ENCODE data around the gene AGAP6.
"Not testable (repeated sequence)": the region's sequence is repeated elsewhere in the genome, so short reads cannot be mapped to it uniquely, and the experiment has no call there.

DNA sequence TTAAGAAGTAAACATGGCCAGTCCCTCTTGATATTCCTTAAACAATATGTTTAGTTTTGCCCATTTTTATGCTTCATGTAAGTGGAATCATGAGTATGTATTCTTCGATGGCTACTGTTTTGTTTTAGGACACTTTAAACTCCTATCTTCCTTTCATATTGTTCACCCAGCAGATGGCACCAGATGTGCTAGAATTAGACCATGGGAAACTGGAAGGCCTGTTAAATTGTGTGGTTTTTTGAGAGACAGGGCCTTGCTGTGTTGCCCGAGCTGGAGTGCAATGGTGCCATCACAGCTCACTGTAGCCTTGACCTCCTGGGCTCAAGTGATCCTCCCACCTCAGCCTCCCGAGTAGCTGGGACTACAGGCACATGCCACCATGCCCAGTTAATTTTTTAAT lies 35.1 kb upstream of the AGAP6 start:
- TF ChIP-seq EZH2 (optimal IDR thresholded peaks at IDR 0.05; ENCODE audit: low read depth, low read length); EZH2phosphoT487 (IDR thresholded peaks at IDR 0.05; ENCODE audit: low read length): not testable (repeated sequence)
- TF ChIP-seq, protein P1, sequence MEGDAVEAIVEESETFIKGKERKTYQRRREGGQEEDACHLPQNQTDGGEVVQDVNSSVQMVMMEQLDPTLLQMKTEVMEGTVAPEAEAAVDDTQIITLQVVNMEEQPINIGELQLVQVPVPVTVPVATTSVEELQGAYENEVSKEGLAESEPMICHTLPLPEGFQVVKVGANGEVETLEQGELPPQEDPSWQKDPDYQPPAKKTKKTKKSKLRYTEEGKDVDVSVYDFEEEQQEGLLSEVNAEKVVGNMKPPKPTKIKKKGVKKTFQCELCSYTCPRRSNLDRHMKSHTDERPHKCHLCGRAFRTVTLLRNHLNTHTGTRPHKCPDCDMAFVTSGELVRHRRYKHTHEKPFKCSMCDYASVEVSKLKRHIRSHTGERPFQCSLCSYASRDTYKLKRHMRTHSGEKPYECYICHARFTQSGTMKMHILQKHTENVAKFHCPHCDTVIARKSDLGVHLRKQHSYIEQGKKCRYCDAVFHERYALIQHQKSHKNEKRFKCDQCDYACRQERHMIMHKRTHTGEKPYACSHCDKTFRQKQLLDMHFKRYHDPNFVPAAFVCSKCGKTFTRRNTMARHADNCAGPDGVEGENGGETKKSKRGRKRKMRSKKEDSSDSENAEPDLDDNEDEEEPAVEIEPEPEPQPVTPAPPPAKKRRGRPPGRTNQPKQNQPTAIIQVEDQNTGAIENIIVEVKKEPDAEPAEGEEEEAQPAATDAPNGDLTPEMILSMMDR (IDR thresholded peaks at IDR 0.05; ENCODE audit: low read length) = not testable (repeated sequence)
